Choroid plexus epithelial cell (primary cell): ENCODE data around the gene SPECC1.
A peak's percentile ranks its signal among the peaks of the same experiment; 100 is the strongest.

Experiments
- DNase-seq: peaks from one replicate; pipeline ENCODE4 v3.0.0-alpha.2; 2010; ENCODE audit warnings: low read depth
- H3K4me3 ChIP-seq: 2 replicates; pipeline ENCODE4 v1.5.1; 2011; ENCODE audit warnings: low read depth, mild to moderate bottlenecking, control low read depth, low read length, moderate library complexity
- TF ChIP-seq, protein P1 (sequence below): conservative IDR thresholded peaks from 2 replicates; pipeline ENCODE4 v1.5.1; 2011; ENCODE audit warnings: low read depth, mild to moderate bottlenecking, control low read depth, inconsistent platforms, low read length, moderate library complexity

SPECC1 gene

DNA sequence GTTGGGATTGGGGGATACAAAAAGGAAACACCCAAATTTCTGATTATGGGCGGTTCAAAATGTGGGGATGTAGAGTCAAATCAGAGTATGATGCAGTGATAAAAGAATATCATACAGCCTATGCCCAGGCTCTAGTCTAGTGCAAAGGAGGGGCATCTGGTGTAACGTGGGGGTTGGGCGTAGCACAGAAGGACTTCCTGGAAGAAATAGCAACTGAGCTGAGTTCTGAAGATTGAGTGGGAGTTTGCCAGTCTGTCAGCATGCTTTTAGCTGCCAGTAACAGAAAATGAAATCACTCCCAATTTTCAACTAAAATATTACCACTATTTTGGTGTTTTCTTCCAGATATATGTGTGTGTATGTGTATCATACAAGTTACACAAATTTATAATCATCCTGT is 196.9 kb downstream of the SPECC1 start:
- H3K4me3 ChIP-seq = no peak overlapping the region
- no peak for DNase-seq
- TF ChIP-seq, protein P1, sequence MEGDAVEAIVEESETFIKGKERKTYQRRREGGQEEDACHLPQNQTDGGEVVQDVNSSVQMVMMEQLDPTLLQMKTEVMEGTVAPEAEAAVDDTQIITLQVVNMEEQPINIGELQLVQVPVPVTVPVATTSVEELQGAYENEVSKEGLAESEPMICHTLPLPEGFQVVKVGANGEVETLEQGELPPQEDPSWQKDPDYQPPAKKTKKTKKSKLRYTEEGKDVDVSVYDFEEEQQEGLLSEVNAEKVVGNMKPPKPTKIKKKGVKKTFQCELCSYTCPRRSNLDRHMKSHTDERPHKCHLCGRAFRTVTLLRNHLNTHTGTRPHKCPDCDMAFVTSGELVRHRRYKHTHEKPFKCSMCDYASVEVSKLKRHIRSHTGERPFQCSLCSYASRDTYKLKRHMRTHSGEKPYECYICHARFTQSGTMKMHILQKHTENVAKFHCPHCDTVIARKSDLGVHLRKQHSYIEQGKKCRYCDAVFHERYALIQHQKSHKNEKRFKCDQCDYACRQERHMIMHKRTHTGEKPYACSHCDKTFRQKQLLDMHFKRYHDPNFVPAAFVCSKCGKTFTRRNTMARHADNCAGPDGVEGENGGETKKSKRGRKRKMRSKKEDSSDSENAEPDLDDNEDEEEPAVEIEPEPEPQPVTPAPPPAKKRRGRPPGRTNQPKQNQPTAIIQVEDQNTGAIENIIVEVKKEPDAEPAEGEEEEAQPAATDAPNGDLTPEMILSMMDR = no peak

DNA sequence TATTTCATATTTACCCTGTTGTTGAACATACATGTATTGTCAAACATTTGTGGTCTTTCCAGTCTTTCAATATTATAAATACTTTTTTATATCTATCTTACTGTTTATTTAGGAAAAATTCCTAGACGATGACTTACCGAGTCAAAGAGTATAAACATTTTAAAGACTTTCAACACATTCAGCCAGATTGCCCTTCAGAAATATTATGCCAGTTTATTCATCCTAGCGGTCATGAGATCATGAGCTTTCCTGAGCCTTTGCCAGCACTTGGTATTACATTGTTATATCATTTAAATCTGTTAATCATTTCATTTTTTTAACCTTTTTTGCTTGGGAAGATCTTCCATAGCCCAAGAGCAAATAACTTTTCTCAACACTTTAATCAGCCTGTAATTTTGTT is 197.4 kb downstream of the SPECC1 start:
- TF ChIP-seq, protein P1 = no peak
- no peak overlapping the region for H3K4me3 ChIP-seq
- peak; percentile 71 for DNase-seq

DNA sequence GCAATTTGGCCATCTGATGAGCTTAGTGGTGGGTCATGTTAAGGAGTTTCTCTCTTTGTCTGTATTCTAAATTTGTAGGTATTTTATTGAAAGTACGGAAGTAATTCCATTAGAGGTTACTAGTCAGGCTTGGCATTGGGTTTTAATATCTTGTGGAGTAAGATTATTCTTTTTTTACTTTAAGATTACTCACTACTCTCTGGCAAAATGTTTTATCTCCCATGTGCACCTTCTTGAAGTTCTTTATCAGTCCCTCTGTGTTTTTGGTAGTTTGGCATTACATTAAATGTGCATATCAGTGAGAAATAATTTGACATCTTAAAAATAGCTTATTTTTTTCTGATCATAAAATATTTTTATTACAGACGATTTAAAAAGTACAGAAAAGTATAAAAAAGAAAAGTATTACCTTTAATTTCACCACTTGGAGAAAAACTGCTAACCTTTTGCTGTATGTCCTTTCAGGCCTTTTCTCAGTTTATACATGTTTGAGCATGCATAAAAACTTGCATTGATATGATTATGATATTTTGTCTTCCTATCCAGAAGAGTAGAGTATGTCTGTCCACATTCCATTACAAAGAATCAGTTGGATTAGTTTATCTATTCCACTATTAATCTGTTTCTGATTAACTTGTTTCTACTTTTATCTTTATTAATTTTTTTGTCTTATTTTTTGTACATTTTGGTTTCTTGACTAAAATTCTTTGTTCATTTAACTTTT is 198.3 kb downstream of the SPECC1 start:
- no peak for DNase-seq
- TF ChIP-seq, protein P1 = no peak
- no peak overlapping the region for H3K4me3 ChIP-seq

DNA sequence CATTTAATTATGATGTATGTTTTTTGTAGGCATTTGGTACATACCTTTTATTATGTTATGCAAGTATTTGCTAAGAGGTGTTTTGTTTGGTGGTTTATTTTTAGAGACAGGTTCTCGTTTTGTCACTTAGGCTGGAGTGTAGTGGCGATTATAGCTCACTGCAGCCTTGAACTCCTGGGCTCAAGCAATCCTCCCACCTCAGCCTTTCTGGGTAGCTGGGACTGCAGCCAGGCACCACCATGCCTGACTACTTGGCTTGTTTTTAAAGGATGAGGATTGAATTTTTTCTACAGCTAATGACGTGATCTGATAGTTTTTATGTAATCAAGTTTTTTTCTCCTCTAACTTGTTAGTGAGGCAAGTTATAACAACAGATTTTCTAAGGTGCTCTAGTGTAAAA is 199.6 kb downstream of the SPECC1 start:
- no peak for DNase-seq
- TF ChIP-seq, protein P1 = no peak
- H3K4me3 ChIP-seq = no peak overlapping the region

DNA sequence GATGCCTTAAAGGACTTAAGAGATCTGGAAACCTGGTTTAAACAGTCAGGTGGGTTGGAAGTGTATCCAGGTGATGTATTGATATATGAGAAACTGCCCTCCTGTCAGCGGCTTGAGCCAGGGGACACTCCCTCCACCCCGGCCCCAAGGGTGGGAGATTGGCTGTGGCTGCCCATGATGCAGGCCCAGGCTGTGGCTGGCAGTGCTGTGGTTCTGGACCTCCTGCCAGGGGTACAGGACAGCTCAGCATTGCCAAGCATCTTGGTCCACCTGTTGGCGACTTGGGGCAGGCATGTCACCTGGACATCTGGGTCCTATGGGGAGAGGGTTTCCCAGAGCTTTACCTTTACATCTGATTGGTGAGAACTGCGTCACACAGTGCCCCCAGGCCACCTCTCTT is 201.0 kb downstream of the SPECC1 start:
- DNase-seq = no peak
- TF ChIP-seq, protein P1 = no peak
- H3K4me3 ChIP-seq = no peak overlapping the region

DNA sequence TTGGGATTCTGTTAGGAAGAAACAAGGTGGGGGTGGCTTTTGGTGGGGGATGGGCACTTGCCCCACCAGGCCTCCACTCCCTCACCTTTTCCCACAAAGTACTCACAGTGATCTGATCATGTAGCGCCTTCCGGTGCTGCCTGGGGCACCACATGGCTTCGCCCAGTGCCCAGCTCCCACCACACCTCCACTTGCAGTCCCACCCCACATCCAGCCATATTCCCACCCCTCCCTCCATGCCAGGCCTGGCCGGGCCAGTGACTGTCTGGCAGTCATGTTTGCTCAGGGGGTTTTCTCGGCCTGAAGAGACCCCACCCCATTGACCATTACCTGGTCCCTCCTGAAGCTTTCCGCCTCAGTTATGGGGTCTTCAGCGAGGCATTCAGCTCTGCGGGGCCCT is 201.5 kb downstream of the SPECC1 start:
- no peak overlapping the region for H3K4me3 ChIP-seq
- TF ChIP-seq, protein P1 = no peak
- no peak for DNase-seq

DNA sequence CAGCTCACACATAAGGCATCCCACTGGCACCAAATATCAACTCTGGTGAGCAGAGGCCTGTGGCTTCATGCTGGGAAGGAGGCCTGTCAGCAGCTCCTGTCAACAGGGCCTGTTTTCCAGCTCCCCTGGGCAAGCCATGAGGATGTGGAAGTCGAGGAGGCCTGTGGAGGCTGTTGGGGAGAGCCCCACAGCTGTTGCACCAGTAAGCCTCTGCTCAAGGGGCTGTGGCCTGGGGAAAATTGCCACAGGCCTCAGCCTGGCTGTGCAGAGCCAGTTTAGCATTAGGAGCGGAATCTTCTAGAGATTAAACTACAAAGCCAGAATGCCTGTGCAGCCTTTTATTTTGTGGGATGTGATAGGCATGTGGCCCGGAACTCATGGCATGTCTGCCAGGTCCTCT is 202.1 kb downstream of the SPECC1 start:
- TF ChIP-seq, protein P1 = no peak
- DNase-seq = peak; percentile 34
- no peak overlapping the region for H3K4me3 ChIP-seq
